Activated CD8-positive, alpha-beta T cell treated with anti-CD3 and anti-CD28 coated beads for 36 hours (primary cell): Measurements from ENCODE around the gene KRTAP12-1. TPM values are rescaled to one million over a fixed set of nuclear protein-coding genes. Genes with fewer than 3 reads are reported as not detected.

Experiments
- ATAC-seq: fragments of 200-7000 bp; cut with Tn5 transposase; one replicate; pipeline ENCODE4 v1.10.0; 2021; ENCODE audit warnings: mild to moderate bottlenecking, moderate library complexity
- CTCF ChIA-PET: fragments of 350-600 bp; sonication (Branson Sonifier 250); formaldehyde crosslinking; loops from one replicate; lab custom pipeline; 2021; ENCODE audit warnings: antibody characterized with exemption; lab: Charles Lee
- POLR2A ChIA-PET: fragments of 350-600 bp; sonication (Branson Sonifier 250); formaldehyde crosslinking; loops from one replicate; lab custom pipeline; 2021; ENCODE audit warnings: antibody characterized with exemption; lab: Charles Lee
- DNase-seq: peaks from one replicate; pipeline ENCODE4 v3.0.0-alpha.2; 2020
- H3K27ac Mint-ChIP-seq: one replicate; pipeline ENCODE4 v1.8.0; 2021; ENCODE audit warnings: mild to moderate bottlenecking, mixed read lengths
- H3K27me3 Mint-ChIP-seq: one replicate; pipeline ENCODE4 v1.8.0; 2021; ENCODE audit warnings: mixed read lengths
- H3K36me3 Mint-ChIP-seq: one replicate; pipeline ENCODE4 v1.8.0; 2021; ENCODE audit warnings: low read depth, mixed read lengths
- H3K4me1 Mint-ChIP-seq: one replicate; pipeline ENCODE4 v1.8.0; 2021; ENCODE audit warnings: low read depth, mixed read lengths
- H3K4me3 Mint-ChIP-seq: one replicate; pipeline ENCODE4 v1.8.0; 2021; ENCODE audit warnings: mild to moderate bottlenecking, moderate library complexity, mixed read lengths
- H3K9me3 Mint-ChIP-seq: one replicate; pipeline ENCODE4 v1.8.0; 2021; ENCODE audit warnings: mixed read lengths
- CTCF ChIP-seq: fragments of 200-600 bp; IDR thresholded peaks from one replicate; pipeline ENCODE4 v1.8.0; 2022; ENCODE audit warnings: antibody characterized with exemption, mild to moderate bottlenecking
- intact Hi-C: fragments of 100-400 bp; cut with micrococcal nuclease; formaldehyde crosslinking; loops from one replicate; pipeline ENCODE4 v1.10.0; 2022
- total RNA-seq, 2 experiments: library from RNA; stranded (reverse); gene quantifications; one replicate each; pipeline ENCODE4 v1.2.3, GENCODE V29; 2021

Gene KRTAP12-1
- total RNA-seq, 2 experiments from 2014 or later: not detected

GRCh38 chr21:44650973-44651675, 30.8 kb downstream of the KRTAP12-1 start:
- ChIA-PET POLR2A (interaction anchor here (0.6 kb wide), 1 partner anchor 562 kb away, joined by 3 read pairs; no protein-coding TSS in a partner anchor), CTCF (no interaction called here)
- Mint-ChIP-seq H3K9me3 (peaks cover 20% of the 10 kb centered on the region), H3K27me3 (no peaks in the 10 kb centered on the region), H3K27ac (no peak overlapping the region), H3K4me3 (no peak overlapping the region), H3K36me3 (peaks cover 6% of the 10 kb centered on the region), H3K4me1 (peaks cover 28% of the 10 kb centered on the region)
- no peak for TF ChIP-seq CTCF
- DNase-seq (no peak), ATAC-seq (no peak)
- intact Hi-C loops: no loop called here

GRCh38 chr21:44650265-44650972, 31.5 kb downstream of the KRTAP12-1 start:
- Mint-ChIP-seq H3K4me3 (no peak overlapping the region), H3K9me3 (peaks cover 16% of the 10 kb centered on the region), H3K27me3 (no peaks in the 10 kb centered on the region), H3K36me3 (no peaks in the 10 kb centered on the region), H3K4me1 (peaks cover 24% of the 10 kb centered on the region), H3K27ac (no peak overlapping the region)
- no peak for TF ChIP-seq CTCF
- intact Hi-C loops: no loop called here
- DNase-seq (no peak), ATAC-seq (no peak)
- POLR2A ChIA-PET: no interaction called here
- CTCF ChIA-PET: no interaction called here

GRCh38 chr21:44649521-44650100, 32.4 kb downstream of the KRTAP12-1 start:
- DNase-seq (no peak), ATAC-seq (no peak)
- intact Hi-C loops: no loop called here
- H3K4me1 Mint-ChIP-seq: peaks cover 18% of the 10 kb centered on the region
- H3K27me3 Mint-ChIP-seq: no peaks in the 10 kb centered on the region
- H3K9me3 Mint-ChIP-seq: peaks cover 15% of the 10 kb centered on the region
- H3K27ac Mint-ChIP-seq: no peak overlapping the region
- no peak overlapping the region for H3K4me3 Mint-ChIP-seq
- no peaks in the 10 kb centered on the region for H3K36me3 Mint-ChIP-seq
- TF ChIP-seq CTCF: no peak
- ChIA-PET CTCF (interaction anchor here (1.7 kb wide), 1 partner anchor 140 kb away, joined by 4 read pairs; no protein-coding TSS in a partner anchor), POLR2A (interaction anchor here (0.6 kb wide), 1 partner anchor 227 kb away, joined by 3 read pairs; no protein-coding TSS in a partner anchor)

GRCh38 chr21:44648557-44649311, 33.2 kb downstream of the KRTAP12-1 start:
- H3K9me3 Mint-ChIP-seq: peaks cover 19% of the 10 kb centered on the region
- TF ChIP-seq CTCF: no peak
- no peaks in the 10 kb centered on the region for H3K27me3 Mint-ChIP-seq
- ChIA-PET CTCF (interaction anchor here (1.0 to 1.7 kb wide), 2 partner anchors 14 to 139 kb away, joined by 3 to 4 read pairs; no protein-coding TSS in a partner anchor), POLR2A (no interaction called here)
- H3K4me3 Mint-ChIP-seq: no peak overlapping the region
- H3K27ac Mint-ChIP-seq: no peak overlapping the region
- peaks cover 9% of the 10 kb centered on the region for H3K4me1 Mint-ChIP-seq
- DNase-seq (no peak), ATAC-seq (no peak)
- no peaks in the 10 kb centered on the region for H3K36me3 Mint-ChIP-seq
- intact Hi-C loops: no loop called here
